Measurements from ENCODE around the gene MED14.

Gene MED14

DNA sequence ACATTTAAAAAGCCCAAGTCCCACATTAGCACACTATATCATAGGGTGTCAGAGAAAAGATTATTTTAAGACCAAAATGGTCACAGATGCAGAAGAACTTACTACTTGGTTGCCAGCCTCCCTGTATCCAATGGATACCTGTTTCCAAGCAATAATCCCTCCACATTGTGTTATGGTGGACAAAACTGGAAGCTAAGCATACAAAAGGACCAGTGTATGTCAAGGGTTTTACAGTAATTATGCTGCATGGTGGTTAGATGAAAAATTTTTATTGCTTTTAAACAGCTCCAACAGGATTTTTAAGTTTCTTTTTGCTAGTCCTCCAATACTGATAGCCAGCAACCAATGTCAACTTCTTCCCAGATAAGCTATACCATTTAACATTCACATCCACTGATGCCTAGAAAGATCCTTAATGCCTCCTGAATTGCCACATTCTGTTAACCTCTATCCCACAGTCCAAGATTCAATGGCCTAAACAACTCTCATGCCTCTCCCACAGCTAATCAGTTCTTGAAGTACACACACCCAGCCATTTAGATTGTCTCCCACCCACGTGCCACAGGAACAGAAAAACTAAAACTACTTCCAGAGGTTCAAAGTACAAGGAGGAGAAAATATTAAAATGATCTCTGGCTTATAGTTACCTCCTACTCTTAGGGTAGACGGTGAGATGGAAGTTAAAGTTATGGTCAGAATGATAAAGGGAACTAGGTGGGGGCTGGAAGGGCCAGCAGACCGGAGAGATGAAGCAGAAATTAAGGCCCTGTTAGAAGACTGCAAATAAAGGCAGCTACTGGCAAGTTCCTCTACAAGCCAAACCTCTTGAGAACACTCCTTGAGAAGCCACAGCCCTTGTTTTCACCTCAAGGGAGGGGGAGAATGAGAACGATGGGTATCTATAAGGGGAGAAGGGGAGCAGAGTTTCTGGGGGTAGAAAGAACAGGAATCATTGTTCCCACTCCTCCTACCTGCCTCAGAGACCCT is 5.5 kb downstream of the MED14 start:
- DNase-seq: no peak

DNA sequence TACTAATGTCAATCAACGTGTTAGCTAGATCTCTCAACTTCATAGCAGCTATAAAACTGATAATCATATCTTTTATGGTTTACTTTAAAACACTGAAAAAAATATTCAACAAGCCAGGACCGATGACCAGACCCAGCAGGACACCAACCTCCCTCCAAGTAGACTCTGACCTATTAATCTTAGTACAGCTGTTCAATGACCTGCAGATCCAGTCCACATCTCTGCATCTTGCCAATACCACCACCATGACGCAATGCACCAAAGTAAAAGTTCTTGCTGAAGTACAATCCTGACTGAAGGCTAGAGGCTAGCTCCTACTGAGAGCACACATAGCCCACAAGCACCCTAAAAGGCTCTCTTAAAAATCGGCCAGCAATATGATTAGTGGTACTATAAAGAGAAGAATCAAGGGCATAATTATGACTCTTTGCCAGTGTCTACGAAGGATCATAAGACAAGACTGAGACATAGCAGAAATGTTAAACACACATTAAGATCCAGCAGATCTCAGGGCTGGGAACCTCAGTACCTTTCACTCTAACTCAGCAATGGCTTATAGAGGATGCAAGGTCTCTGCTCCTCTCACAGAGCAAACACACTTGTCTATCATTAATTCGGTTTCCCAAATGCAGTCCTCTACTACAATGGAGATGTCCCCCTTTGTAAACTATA is 7.6 kb downstream of the MED14 start:
- DNase-seq: no peak

DNA sequence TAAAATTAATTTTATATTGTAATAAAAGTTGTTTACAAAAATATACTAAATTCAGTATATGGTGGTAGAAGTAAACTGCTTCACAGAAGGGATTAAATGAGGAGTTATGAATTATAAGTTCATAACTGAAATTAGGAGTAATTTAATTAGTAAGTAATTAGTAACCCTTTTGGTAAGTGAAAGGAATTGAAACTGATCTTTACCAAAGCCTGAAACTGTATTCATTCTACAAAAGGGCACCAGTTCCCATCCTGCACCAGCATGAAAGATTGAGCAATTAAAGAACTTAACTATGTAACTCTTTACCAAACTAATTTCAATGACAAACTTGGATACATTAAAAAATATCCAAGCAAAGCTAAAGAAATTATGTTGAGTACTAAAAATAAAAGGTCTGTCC is 8.2 kb downstream of the MED14 start:
- no peak for DNase-seq

DNA sequence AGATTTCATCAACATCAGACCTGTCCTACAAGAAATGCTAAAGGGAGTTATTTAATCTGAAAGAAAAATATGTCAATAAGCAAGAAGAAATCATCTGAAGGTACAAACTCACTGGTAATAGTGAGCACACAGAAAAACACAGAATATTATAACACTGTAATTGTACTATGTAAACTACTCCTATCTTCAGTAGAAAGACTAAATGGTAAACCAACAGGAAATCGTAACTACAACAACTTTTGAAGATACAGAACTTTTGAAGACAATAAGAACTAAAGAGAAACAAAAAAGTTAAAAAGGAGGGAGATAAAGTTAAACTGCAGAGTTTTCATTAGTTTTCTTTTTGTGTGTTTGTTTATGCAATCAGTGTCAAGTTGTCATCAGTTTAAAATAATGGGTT is 12.4 kb downstream of the MED14 start:
- DNase-seq: no peak

DNA sequence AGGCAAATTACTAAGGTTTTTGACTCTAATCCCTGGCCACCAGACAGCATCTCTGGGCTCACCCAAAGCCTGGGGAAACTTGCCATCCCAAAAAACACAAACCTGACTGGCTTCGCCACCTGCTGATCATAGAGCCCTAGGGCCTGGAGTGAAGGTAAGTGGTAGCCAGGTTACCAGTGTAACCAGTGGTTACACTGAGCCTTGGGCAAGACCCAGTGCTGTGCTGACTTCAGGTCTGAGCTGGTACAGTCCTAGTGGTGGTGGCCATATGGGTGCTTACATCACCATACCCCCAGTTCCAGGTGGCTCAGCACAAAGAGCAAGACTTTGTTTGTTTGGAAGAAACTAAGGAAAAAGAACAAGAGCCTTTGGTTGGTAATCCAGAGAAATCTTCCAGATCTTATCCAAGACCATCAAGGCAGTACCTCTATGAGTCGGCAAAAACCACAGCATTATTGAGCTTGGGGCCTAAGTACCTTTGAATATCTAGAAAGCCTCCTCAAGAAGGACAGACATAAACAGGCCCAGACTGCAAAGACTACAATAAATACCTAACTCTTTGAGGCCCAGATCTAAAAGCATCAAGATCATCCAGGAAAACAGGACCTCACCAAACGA is 13.7 kb downstream of the MED14 start:
- no peak for DNase-seq

DNA sequence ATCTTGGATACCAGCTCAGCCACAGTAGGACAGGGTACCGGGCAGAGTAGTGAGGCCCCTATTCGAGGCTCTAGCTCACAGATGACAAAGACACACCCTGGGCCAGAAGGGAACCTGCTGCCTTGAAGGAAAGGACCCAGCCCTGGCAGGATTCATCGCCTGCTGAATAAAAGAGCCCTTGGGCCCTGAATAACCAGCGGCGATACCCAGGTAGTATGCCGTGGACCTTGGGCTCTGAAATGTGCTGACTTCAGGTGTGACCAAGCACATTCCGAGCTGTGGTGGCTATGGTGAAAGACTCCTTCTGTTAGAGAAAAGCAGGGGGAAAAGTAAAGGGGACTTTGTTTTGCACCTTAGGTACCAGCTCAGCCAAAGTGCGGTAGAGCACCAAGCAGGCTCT is 14.6 kb downstream of the MED14 start:
- DNase-seq: no peak

DNA sequence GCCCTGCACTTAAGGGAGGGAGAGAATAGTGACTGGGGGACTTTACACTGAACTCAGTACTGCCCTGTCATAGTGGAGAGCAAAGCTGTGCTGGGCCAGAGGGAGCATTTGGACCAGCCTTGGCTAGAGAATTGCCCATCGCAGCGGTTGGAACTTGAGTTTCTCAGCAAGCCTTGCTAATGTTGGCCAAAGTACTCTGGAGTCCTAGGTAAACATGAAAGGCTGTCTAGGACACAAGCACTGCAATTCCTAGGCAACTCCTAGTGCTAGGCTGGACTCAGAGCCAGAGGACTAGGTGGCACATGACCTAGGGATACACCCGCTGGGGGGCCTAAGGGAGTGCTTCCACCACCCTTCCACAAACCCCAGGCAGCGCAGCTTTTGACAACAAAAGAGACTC is 15.0 kb downstream of the MED14 start:
- no peak for DNase-seq

DNA sequence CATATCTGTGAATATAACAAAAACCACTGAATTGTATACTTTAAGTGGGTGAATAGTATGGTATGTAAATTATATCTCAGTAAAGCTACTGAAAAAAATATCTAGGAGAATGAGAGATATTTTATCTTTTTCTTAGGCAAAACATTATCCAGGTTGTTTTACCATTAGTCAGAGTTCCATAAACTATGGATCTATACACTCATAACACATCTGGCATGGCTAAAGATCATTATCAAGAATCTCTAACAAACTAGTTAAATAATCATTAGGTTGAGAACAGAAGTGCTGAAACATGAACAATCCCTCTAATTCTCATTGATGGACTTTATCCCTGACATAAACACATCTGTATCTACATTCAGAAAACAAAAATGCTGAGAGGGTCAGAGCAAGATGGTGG is 15.6 kb downstream of the MED14 start:
- no peak for DNase-seq

DNA sequence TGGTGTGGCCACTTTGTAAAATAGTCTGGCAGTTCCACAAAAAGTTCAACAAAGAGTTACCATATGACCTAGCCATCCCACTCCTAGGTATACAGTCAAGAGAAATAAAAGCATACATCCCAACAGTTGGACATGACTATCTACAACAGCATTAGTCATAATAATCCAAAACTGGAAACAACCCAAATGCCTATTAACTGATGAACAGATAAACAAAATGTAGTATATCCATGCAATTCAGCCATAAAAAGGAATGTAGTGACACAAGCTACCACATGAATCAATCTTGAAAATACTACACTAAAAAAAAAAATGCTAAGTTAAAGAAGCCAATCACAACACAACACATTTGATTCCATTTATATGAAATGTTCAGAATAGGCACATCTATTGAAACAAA is 16.1 kb downstream of the MED14 start:
- DNase-seq: no peak

DNA sequence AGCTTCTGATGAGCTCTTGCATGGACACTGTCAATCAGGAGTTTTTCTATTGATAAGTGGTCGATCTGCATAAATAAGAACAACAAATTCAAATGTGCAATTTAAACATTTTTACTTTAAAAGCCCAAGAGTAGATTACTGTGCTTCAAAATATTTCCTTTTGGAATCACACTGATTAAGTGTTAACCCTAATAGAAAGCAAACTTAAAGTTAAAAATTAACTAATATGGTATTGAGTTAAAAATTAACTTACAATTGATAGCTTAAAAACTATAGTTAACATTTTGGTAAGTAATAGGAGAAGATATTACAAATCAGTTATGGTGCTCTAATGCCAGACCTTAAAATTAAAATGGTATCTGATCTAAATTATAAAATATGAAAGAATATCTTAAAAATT is 25.9 kb downstream of the MED14 start:
- no peak for DNase-seq

DNA sequence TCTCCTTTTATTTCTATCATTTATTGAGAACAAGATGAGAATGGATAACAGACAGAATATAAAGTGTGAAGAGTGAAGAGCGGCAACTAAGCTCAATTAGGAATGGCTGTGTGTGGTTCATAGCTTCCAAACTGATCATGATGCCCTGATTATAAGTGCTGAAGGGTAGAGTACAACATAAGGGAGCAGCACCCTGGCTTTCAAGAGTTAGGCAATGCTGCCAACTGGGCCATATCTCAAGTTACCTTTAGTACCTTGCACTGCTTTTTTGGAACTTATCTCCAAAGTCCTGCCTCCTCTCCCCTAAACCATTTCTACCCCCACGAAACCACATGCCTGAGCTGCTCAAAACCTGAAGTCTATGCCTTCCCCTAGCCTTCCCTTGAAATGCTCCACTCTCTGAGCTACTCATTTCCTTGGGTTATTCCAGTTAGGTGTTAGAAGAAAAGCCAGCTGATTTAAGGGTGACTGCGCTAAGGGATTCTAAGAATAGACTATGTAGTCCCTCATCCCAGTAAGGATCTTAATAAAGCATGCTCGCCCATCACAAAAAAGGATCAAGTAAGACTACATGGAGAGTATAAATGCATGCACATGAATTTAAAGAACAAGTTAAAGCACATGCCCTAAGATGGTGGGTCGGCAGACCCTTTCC is 29.6 kb downstream of the MED14 start:
- no peak for DNase-seq

DNA sequence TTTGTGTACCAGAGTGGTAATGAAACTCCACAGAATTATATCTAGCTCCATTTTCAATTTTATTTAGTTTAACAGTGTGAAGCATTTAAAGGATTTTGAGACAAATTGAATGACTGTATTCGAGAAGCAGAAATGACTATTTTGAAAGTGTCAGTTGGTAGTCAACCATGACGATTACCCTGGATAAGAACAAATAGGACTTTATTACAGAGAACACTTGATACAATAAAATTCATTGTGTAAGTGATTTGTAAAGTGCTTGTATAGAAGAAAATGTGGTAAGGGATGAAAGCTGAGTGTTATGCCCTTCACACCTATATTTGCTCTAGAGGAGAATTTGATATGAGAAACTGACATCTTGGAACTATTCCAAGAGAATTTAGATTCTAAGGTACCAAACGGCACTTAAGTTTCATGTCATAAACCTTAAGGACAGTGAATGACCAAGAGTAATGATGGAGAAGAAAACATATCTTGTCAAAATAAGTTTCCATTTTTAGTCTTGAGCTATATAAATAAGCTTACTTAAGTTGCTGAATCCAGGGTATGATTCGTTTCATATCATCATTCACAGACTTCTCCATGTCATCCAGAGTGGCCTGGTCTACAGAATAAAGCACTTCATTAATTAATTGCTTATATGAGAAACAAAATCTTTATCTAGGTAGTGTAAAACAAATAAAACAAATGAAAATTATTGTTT is 34.6 kb downstream of the MED14 start:
- DNase-seq: no peak

DNA sequence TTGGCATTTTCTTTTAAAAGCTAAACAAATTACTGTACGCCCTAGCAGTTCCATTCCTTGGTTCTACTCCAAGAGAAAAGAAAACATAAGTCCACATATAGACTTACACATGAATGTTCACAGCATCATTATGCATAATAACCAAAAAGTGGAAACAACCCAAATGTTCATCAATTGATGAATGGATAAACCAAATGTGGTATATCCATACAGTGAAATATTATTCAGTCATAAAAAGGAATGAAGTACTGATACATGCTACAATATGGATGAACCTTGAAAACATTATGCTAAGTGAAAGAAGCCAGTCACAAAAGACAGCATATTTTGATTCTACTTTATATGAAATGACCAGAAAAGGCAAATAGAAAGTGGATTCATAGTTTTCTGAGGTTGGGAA is 36.5 kb downstream of the MED14 start:
- DNase-seq: no peak

DNA sequence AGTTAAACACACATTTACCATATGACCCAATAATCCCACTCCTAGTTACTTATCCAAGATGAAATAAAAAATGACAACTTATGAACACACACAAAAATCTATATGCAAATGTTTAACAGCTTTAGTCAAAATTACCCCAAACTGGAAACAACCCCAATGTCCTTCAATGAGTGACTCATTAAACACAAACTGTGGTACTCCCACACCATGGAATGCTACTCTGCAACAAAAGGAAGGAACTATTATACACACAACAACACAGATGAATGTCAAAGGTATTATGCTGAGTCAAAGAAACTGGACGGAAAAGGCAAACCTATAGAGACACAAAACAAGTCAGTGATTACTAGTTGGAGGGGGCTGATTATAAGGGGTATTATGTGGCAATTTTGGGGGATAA is 40.5 kb downstream of the MED14 start:
- DNase-seq: no peak

DNA sequence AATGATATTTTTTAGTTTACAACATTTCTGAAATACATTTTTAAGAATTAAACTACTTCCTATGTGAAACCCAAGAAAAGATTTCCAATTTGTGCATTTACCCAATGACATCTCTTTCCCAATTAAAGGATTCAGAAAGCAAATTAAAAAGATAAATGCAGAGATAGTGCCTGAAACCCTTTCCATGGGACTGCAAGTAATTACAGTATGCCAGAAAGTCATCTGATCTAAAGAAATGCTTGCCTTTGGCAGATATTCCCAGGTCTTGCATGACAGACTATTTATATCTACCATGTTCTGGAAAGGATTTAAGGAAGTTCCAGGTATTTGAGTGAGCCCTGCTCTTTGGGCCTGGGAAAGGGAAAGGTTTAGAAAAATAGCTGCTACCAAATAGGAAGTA is 46.4 kb downstream of the MED14 start:
- DNase-seq: no peak

DNA sequence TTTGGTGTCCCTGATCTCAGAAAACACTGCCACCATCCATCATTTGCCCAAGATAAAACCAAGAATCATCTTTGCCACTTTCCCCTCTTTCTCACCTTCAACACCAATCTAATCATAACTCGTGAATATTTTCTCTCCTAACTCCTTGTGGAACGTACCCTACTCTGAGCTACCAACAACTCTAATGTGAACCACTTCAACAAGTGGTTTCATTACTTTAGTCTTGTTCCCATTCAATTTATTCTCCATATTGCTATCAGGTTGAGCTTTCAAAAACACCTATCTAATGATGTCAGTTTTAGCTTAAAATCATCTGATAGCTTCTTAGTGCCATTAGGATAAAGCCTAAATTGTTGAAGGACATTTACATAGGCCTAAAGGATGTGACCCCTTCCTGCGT is 48.2 kb downstream of the MED14 start:
- DNase-seq: no peak

DNA sequence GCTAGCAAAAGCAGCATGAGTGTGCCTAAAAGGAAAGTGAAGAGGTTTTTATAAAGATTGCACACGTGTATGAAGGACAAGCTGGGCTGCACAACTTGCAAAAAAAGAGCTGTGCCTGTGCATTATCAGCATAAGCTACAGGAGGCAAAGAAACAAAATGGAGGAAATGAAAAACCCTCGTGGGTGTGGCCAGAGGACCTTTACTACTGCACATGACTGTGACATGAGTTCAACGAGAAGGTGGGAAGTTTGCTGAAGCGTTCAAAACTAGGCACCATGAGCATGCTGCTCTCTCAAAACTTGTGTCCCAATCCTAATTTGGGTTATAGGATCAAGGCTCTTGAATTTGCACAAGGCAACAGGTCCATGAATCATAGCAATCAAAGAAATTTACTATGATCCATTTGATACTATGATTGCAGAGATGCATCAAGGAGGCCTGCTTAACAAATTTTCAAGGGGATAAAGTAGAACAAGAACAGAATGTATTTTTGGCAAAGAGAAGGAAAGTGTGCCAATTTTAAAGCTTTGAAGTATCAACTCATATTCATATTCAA is 49.9 kb downstream of the MED14 start:
- no peak for DNase-seq

DNA sequence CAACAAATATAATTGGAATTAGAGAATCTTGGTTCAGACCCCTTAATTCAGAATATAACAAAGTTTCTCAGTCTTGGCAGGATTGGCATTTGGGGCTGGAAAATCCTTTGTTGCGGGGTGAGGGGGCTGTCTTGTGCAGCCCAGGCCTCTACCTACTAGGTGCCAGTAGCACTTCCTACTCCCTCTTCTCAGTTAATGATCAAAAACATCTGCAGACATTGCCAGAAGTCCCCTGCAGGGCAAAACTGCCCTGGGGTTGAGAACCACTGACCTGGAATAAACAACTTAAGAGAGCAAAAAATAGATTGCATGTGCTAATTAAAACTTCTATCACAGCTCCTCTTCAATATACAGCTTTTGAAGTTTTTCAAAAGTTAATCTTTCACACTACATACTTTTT is 51.2 kb downstream of the MED14 start:
- DNase-seq: no peak

DNA sequence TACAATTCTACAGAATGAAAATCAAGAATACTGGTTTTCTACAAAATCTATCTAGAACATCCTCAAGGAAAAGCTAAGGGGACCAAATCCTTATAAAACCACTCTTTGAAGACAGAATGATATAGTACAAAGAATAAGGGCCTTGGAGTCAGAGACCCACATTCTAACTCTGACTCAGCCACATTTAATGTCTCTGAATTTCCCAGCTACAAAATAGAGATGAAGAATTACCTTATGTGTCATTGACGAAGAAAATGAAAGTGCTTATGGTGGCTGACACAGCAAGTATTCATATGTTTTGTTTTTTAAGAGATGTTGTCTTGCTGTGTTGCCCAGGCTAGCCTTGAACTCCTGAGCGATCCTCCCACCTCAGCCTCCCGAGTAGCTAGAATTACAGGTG is 52.1 kb downstream of the MED14 start:
- DNase-seq: no peak

DNA sequence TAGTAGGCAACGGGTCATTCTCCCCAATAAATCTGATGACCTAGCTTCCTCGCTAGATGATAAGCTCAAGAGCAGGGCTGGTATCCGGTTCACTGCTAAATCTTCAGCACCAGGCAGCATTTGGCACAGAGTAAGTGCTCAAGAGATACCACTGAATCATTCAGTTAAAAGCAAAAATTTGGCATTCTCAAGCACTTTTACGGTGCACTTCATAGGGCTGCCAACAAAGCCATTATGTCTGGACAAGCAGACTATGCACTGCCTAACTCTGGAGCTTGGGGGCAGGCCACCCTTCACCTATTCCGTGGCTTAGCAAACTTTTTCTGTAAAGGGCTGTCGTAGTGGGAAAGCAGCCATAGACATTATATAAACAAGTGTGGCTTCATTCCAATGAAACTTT is 64.2 kb downstream of the MED14 start:
- DNase-seq: no peak

DNA sequence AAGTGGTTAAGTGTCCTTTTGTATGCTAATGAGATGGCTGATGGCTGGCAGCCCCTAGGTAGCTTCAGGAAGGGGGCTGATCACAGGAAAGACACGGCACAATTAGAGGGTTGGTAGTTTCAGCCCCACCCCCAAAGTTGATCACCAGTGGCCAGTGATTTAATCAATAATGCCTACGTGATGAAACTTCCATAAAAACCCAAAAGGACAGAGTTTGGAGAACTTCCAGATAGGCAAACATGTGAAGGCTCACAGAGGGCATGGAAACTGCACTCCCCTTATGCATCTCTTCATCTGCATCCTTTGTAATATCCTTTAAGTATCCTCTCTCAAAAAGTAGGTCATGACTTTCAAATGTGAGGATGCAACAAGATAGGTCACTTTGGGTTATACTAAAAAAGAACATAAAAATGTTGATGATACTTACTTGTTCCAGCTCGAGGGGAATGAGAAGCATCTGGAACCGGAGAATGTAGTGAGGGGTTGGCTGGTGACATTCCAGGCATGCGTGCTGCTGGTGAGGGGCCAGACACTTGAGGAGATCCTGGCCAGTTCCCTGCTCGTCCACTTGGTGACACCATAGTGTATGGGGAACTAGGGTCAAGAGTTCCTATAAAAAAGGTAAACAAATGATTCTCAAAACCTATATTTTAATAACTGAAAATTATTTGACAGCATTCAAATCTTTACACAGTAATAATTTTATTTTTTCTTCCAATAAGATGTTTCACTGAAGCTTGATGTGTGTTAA is 71.3 kb downstream of the MED14 start:
- no peak for DNase-seq
